GM21723 (cell line): Measurements from ENCODE around the gene PELO.

ENCODE experiments used
- ATAC-seq: cut with Tn5 transposase; IDR thresholded peaks from one replicate; pipeline ENCODE4 v1.9.1; 2021; ENCODE audit warnings: mild to moderate bottlenecking, moderate library complexity; ENCODE audit not compliant: unreplicated experiment

The PELO gene

GRCh38 chr5:52827815-52828214, 40.1 kb downstream of the PELO start:
- no peak for ATAC-seq

DNA sequence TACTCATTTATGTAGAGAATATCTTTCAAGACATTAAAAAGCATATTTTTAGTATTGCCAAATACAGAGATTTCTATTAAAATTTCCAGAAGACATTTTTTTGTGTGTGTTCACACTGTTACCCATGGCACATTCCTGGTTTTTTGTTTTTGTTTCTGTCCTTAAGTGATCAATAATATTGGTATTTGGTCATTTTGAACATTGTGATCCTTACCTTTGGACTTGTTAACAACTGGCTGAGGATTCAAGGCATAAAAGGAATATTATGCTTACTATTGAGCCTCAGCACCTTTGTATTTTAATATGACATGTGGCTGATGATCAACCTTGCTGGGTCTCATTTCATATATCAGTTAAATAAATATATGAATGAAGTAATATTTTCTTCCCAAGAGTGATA, 41.9 kb downstream of the PELO start:
- ATAC-seq, result no peak

- ATAC-seq, result no peak
Measured at GRCh38 chr5:52830650-52831049, 42.9 kb downstream of the PELO start.

DNA sequence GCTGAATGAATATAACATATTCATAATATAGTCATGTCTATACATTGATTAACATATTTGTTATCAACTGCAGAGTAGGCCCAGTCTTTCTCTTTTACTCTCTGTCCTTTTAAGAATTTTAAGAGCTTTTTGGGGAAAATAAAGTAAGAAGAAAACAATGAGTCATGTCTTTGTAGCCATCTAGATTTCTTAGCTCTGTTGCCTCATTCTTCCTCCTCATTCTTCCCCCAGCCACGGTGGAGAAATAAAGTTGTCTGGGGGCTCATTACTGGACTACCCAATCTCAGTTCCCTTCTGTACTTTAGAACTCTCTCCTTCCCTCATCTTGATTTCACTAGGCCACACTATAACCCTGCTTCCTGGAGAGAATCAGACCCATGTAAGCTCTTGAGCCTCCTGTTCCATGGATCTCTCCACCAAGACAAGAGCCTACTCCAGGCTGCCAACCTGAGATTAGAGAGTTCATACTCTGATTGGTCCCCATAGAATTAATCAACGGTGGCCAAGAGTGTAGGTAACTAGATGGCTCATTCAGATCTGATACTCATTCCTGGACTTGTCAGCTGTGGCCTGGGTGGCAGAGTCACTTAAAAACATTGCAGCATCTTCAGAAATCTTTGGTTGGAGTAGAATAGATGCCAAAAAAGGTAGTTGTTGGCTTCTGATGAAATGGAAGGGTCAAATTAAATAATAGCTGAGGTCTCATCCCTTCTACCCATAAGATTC, 44.2 kb downstream of the PELO start:
- ATAC-seq, result no peak

DNA sequence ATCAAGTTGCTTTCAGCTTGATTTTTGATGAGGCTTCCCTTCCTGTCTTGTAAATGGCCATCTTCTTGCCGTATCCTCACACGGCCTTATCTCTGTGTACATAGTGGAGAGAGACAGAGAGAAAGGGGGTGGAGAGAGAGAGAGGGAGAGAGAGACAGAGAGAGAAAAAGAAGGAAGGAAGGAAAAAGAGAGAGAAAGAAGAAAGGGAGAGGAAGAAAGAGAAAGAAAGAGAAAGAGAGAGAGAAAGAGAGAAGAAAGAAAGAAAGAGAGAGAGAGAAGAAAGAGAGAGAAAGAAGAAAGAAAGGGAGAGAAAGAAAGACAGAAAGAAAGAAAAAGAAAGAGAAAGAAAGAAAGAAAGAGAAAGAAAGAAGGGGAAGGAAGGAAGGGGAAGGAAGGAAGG, 46.6 kb downstream of the PELO start:
- no peak for ATAC-seq

DNA sequence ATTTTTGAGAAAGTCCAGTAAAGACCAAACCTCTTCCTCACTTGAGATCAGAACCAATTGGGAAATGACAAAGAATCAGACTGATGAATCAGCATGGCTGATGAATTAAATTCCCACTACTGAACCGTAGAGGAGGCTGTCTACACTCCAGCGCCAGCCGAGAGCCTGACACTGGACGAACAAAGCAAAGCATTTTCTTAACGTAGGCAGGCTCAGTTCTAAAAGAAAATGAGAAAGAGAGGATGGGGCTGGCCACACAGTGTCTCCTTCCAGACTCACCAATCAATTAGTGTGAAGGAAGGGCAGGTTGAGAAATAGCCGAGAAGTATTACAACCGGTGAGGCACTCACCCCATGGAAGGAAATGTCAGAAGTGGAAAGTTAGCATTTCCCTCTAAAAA, 49.4 kb downstream of the PELO start:
- ATAC-seq, result no peak
